Ectodermal cell (in vitro differentiated cells): ENCODE results near the gene SHKBP1.

Source experiments
- H3K27ac ChIP-seq: 2 replicates; pipeline ENCODE4 v1.7.0; 2013; ENCODE audit warnings: mild to moderate bottlenecking, low read depth, low read length; ENCODE audit not compliant: insufficient read depth, poor library complexity, severe bottlenecking
- H3K27me3 ChIP-seq: 2 replicates; pipeline ENCODE4 v1.7.0; 2013; ENCODE audit warnings: mild to moderate bottlenecking, low read length; ENCODE audit not compliant: insufficient read depth, control insufficient read depth, poor library complexity, severe bottlenecking
- H3K36me3 ChIP-seq: one replicate; pipeline ENCODE4 v1.7.0; 2013; ENCODE audit warnings: low read length; ENCODE audit not compliant: control insufficient read depth, insufficient read depth
- H3K4me1 ChIP-seq: one replicate; pipeline ENCODE4 v1.7.0; 2013; ENCODE audit warnings: low read length; ENCODE audit not compliant: control insufficient read depth, insufficient read depth
- H3K4me3 ChIP-seq: 2 replicates; pipeline ENCODE4 v1.7.0; 2013; ENCODE audit warnings: low read depth, low read length, control low read depth; ENCODE audit not compliant: insufficient read depth
- H3K9me3 ChIP-seq: 2 replicates; pipeline ENCODE4 v1.7.0; 2013; ENCODE audit warnings: mild to moderate bottlenecking, low read length, moderate library complexity; ENCODE audit not compliant: control insufficient read depth
- WGBS, 2 experiments: methylation state at CpG; one replicate each; pipeline ENCODE4 v1.1.7; 2013; ENCODE audit warnings: missing lambda C conversion rate in 2 of 2; 5-methylcytosine and 5-hydroxymethylcytosine counted together

SHKBP1 gene

DNA sequence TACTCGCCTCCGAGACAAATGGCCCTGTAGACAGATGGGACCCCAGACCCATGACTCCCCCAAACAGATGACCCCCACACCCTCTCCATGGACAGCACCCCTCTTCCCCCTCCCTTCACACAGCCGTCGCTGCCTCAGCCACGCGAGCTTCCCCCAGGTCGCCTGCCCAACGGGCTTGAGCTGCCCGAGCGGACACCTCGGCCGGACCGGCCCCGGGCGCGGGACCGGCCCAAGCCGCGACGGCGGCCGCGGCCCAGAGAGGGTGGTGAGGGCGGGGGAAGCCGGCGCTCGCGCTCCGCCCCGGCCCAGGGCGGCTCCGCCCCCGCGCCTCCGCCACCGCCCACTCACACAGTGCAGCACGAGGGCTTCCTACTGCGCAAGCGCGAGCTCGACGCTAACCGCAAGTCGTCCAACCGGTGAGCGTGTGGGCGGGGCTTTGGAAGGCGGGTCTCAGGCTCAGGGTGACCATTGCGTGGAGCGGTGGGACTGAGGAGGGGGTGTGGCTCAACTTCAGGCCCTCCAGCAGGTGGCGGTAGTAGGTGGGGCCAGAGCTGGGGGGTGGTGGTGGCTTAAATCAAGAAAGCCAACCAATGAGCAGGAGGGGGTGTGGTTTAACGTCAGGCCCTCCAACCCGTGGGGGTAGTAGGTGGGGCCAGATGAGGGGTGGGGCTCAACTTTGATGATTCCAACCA lies 6.2 kb upstream of the SHKBP1 start:
- Histone ChIP-seq H3K36me3 (no peaks in the 10 kb centered on the region), H3K4me1 (peaks cover 4% of the 10 kb centered on the region), H3K4me3 (peak overlapping the region; percentile 35), H3K27ac (no peak overlapping the region), H3K27me3 (peaks cover 49% of the 10 kb centered on the region), H3K9me3 (no peaks in the 10 kb centered on the region)
- WGBS, 2 experiments, result 1% methylated on average over 53 of the region's 53 CpGs

DNA sequence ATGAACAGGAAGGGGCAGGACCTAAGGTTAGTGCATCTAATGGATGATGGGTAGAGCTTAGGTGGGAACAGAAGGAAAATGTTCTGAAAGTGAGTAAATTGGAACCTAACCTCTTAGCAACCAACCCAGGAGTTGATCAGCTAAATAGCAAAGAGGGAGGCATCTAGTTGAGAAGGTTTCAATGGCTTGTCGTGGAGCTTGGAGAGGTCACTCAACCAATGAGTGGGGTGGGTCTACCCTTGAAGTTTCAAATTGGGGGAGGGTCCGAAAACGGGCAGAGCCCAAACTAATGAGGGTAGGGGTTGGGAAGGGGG lies 5.7 kb upstream of the SHKBP1 start:
- Histone ChIP-seq H3K4me1 (peaks cover 4% of the 10 kb centered on the region), H3K4me3 (no peak overlapping the region), H3K9me3 (no peaks in the 10 kb centered on the region), H3K27ac (no peak overlapping the region), H3K27me3 (peaks cover 48% of the 10 kb centered on the region), H3K36me3 (no peaks in the 10 kb centered on the region)
- WGBS, 2 experiments, result 42 to 52% methylated on average over 3 of the region's 3 CpGs

DNA sequence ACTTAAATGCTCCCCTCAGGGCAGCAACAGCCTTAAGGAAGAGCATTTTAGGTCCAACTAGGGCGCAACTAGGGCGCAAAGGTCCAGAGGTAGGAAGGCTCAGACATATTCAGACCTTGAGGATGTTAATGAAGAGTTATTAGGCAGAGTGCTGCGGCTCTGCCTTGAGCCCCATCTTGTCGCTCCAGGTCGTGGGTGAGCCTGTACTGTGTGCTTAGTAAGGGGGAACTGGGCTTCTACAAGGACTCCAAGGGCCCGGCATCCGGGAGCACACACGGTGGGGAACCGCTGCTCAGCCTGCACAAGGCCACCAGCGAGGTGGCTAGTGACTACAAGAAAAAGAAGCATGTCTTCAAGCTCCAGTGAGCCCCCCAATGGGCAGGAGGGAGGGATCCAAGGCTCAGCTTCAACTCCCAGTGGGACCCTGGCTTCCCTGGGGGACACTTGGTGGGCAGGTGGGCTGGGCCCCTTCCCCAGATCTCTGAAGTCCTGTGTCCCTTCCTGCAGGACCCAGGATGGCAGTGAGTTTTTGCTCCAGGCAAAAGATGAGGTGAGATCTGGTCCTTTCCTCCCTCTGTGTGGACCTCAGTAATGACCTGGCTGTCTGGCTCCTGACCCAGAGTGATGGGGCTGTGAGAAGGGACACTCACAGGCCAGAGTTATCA lies 4.7 kb upstream of the SHKBP1 start:
- H3K27me3 ChIP-seq, result peaks cover 41% of the 10 kb centered on the region
- H3K36me3 ChIP-seq, result no peaks in the 10 kb centered on the region
- H3K4me1 ChIP-seq, result peaks cover 4% of the 10 kb centered on the region
- H3K27ac ChIP-seq, result no peak overlapping the region
- H3K9me3 ChIP-seq, result no peaks in the 10 kb centered on the region
- WGBS, 2 experiments, result 82 to 83% methylated on average over 10 of the region's 10 CpGs
- no peak overlapping the region for H3K4me3 ChIP-seq

- no peaks in the 10 kb centered on the region for H3K4me1 ChIP-seq
- H3K9me3 ChIP-seq, result no peaks in the 10 kb centered on the region
- H3K27me3 ChIP-seq, result peaks cover 8% of the 10 kb centered on the region
- no peaks in the 10 kb centered on the region for H3K36me3 ChIP-seq
- H3K27ac ChIP-seq, result no peak overlapping the region
- WGBS, 2 experiments, result 73 to 75% methylated on average over 18 of the region's 18 CpGs
- H3K4me3 ChIP-seq, result no peak overlapping the region
These were observed 1.3 kb upstream of the SHKBP1 start for GRCh38 chr19:40575326-40575725.

DNA sequence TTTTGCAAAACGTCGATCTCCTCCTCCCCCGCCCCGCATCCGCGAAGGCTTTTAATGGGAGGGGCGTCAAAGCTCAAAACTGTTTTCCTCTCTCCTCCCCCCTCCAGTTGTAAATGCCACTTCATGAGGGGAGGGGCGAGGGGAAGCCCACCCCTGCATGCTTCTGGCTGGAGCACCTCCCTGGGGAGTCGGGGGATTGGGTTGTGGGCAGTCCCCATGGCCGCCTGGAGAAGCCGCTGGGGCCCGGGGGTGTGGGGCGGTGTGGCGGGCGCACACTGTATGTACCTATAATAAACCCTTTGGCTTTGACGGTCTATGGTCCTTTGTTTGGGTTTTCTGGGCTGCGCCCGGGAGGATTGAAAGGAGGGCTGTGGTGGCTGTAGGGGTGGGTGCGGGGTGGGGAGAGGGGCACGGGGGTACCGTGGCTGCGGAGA lies 505 bp upstream of the SHKBP1 start:
- Histone ChIP-seq H3K36me3 (no peaks in the 10 kb centered on the region), H3K27me3 (peaks cover 7% of the 10 kb centered on the region), H3K9me3 (no peaks in the 10 kb centered on the region), H3K4me3 (peak overlapping the region; percentile 88), H3K27ac (no peak overlapping the region), H3K4me1 (no peaks in the 10 kb centered on the region)
- 2 to 5% methylated on average over 20 to 22 of the region's 22 CpGs for WGBS, 2 experiments

DNA sequence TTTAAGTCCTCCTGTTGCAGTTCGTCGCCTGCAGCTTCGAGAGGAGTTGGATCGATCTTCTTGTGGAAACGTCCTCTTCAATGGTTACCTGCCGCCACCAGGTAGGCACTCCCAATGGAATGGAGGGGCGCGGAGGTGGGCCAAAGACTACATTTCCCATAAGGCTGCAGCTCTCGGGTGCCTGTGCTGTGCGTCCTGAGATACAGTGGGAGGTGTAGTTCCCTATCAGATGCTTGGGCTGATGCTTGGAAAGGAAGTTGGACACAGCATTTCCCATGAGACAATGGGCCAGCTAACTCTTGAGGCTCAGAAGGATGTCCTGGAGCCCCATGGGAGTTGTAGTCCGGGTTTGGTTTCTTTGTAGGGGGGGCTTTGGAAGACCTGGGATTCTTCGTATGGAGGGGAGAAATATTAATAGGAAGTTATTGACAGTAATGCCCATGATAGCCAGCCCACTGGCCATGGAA lies 1.8 kb downstream of the SHKBP1 start:
- Histone ChIP-seq H3K9me3 (no peaks in the 10 kb centered on the region), H3K4me3 (no peak overlapping the region), H3K27me3 (peaks cover 7% of the 10 kb centered on the region), H3K4me1 (no peaks in the 10 kb centered on the region), H3K27ac (no peak overlapping the region), H3K36me3 (peaks cover 4% of the 10 kb centered on the region)
- 78 to 83% methylated on average over 12 of the region's 12 CpGs for WGBS, 2 experiments

DNA sequence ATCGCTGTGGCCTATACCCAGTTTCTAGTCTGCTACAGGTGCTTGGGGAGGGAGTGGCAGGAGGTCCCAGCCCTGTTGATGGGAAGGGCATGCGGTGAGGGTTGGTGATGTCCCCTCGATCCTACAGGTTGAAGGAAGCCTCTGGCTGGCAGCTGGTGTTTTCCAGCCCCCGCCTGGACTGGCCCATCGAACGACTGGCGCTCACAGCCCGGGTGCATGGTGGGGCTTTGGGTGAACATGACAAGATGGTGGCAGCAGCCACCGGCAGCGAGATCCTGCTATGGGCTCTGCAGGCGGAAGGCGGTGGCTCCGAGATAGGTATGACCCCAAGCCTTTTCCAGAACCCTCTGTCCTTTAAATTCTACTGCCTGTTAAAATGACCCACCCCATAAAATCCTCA lies 3.9 kb downstream of the SHKBP1 start:
- H3K27ac ChIP-seq, result no peak overlapping the region
- no peaks in the 10 kb centered on the region for H3K9me3 ChIP-seq
- 95 to 96% methylated on average over 13 of the region's 13 CpGs for WGBS, 2 experiments
- H3K27me3 ChIP-seq, result peaks cover 7% of the 10 kb centered on the region
- H3K4me3 ChIP-seq, result no peak overlapping the region
- peaks cover 4% of the 10 kb centered on the region for H3K36me3 ChIP-seq
- no peaks in the 10 kb centered on the region for H3K4me1 ChIP-seq

GRCh38 chr19:40581531-40581930 lies 4.9 kb downstream of the SHKBP1 start:
- 95 to 96% methylated on average over 5 of the region's 5 CpGs for WGBS, 2 experiments
- Histone ChIP-seq H3K36me3 (peaks cover 4% of the 10 kb centered on the region), H3K4me3 (no peak overlapping the region), H3K9me3 (no peaks in the 10 kb centered on the region), H3K27me3 (no peaks in the 10 kb centered on the region), H3K4me1 (no peaks in the 10 kb centered on the region), H3K27ac (no peak overlapping the region)

DNA sequence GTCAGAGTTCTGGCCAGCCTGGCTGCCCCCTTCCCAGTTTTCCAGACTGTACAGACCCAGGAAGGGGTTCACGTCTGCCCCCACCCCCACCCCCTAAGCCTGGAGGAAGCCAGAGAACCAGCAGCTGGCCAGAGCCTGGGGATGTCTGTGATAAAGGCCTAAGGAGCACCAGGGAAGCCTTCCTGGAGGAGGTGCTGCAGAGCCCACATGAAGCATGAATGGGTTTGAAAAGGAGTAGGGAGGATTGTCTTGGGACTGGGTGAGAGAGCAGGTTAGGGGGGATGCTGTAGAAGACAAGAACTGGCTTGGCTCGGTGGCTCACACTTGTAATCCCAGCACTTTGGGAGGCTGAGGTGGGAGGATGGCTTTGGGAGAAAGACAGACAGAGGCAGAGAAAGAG lies 5.8 kb downstream of the SHKBP1 start:
- Histone ChIP-seq H3K27me3 (no peaks in the 10 kb centered on the region), H3K36me3 (peaks cover 4% of the 10 kb centered on the region), H3K27ac (no peak overlapping the region), H3K9me3 (no peaks in the 10 kb centered on the region), H3K4me3 (no peak overlapping the region), H3K4me1 (no peaks in the 10 kb centered on the region)
- 91 to 97% methylated on average over 2 of the region's 2 CpGs for WGBS, 2 experiments

DNA sequence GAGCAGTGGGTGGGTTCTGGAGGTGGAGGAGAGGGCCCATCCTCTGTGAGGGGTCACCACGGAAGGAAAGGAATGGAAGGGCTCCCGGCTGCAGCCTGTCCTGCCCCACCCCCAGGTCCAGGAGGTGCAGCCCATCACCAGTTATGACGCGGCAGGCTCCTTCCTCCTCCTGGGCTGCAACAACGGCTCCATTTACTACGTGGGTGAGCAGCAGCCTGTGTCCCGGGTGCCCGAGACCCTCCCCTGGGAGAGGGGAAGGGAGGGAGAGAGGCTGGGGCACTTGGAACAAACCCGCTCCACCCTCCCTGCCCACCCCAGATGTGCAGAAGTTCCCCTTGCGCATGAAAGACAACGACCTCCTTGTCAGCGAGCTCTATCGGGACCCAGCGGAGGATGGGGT lies 6.6 kb downstream of the SHKBP1 start:
- H3K36me3 ChIP-seq, result peaks cover 4% of the 10 kb centered on the region
- no peaks in the 10 kb centered on the region for H3K4me1 ChIP-seq
- no peak overlapping the region for H3K27ac ChIP-seq
- 89 to 92% methylated on average over 14 of the region's 14 CpGs for WGBS, 2 experiments
- no peaks in the 10 kb centered on the region for H3K9me3 ChIP-seq
- H3K27me3 ChIP-seq, result no peaks in the 10 kb centered on the region
- H3K4me3 ChIP-seq, result no peak overlapping the region
